Measurements from ENCODE around the gene CCL1. TPM values are rescaled to one million over a fixed set of nuclear protein-coding genes. Genes with fewer than 3 reads are reported as not detected.

CCL1 gene
- total and polyA plus RNA-seq, 10 of the 15 experiments (the other 5 are each of a cell fraction or from before 2014, with no cell fraction given), result 0.14 to 1.8 (median 0.40) TPM; not detected in 3

GRCh38 chr17:34383216-34383615 lies 20.2 kb upstream of the CCL1 start (continued):
- TF ChIP-seq, protein P1, sequence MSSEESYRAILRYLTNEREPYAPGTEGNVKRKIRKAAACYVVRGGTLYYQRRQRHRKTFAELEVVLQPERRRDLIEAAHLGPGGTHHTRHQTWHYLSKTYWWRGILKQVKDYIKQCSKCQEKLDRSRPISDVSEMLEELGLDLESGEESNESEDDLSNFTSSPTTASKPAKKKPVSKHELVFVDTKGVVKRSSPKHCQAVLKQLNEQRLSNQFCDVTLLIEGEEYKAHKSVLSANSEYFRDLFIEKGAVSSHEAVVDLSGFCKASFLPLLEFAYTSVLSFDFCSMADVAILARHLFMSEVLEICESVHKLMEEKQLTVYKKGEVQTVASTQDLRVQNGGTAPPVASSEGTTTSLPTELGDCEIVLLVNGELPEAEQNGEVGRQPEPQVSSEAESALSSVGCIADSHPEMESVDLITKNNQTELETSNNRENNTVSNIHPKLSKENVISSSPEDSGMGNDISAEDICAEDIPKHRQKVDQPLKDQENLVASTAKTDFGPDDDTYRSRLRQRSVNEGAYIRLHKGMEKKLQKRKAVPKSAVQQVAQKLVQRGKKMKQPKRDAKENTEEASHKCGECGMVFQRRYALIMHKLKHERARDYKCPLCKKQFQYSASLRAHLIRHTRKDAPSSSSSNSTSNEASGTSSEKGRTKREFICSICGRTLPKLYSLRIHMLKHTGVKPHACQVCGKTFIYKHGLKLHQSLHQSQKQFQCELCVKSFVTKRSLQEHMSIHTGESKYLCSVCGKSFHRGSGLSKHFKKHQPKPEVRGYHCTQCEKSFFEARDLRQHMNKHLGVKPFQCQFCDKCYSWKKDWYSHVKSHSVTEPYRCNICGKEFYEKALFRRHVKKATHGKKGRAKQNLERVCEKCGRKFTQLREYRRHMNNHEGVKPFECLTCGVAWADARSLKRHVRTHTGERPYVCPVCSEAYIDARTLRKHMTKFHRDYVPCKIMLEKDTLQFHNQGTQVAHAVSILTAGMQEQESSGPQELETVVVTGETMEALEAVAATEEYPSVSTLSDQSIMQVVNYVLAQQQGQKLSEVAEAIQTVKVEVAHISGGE (CRISPR knock-in tag; IDR thresholded peaks at IDR 0.05), result no peak
- no peak for TF ChIP-seq E4F1 (IDR thresholded peaks at IDR 0.05; ENCODE audit: borderline replicate concordance, partially characterized antibody)
- no peak for TF ChIP-seq ZNF384 (IDR thresholded peaks at IDR 0.05; ENCODE audit: borderline replicate concordance, low read depth, low read length)
- TF ChIP-seq PML (IDR thresholded peaks at IDR 0.05; ENCODE audit: low read length), result no peak
- no peak for TF ChIP-seq NBN (IDR thresholded peaks at IDR 0.05)

DNA sequence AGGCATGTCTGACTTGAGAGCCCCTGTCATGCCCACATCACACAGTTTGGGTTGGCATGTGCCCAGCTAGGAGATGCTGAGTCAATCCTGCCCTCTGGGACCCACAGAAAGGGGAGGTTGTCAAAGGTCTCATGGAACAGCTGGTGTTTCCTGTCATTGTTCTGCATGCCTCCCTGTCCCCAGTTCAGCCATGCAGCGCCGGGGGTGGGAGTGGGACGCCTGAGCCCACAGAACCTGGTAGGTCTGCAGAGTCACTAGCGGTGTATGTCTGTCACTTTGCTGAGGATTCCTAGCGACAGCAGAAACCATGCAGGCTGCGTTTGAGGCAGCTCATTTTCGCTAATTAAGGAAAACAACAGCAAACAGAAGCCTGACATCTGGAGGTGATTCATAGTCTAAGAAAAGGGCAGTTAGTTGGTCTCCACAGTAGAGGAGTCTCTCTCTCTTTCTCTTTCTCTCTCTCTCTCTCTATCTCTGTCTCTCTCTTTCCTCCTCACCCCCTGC lies 19.6 kb upstream of the CCL1 start:
- H2AFZ ChIP-seq (ENCODE audit: control insufficient read depth, low read depth, low read length), result no peak overlapping the region
- intact Hi-C loops (cut with micrococcal nuclease; ENCODE audit: unreplicated experiment) (no loop called here), in situ Hi-C loops (cut with MboI) (no loop called here)
- H4K20me1 ChIP-seq (ENCODE audit: control insufficient read depth, insufficient read depth), result no peaks in the 10 kb centered on the region; the same call in 1 of the 2 replicates
- H3K4me1 ChIP-seq (ENCODE audit: control insufficient read depth, insufficient read depth, low read length), result peaks cover 22% of the 10 kb centered on the region
- ChIA-PET CTCF (interaction anchor here (0.6 to 3.5 kb wide), 12 partner anchors 10 to 184 kb away, joined by 3 to 40 read pairs (median 4); partner anchors contain the start of gene CCL1), POLR2A (interaction anchor here (0.6 to 1.6 kb wide), 3 partner anchors 11 to 149 kb away, joined by 3 to 5 read pairs (median 3); no protein-coding TSS in a partner anchor), SMC1A (ENCODE audit: uncharacterized antibody, unreplicated experiment) (interaction anchor here (0.6 to 3.6 kb wide), 11 partner anchors 10 to 1207 kb away, joined by 3 to 20 read pairs (median 4); partner anchors contain the start of gene CCL13), RAD21 (ENCODE audit: unreplicated experiment) (interaction anchor here (0.9 to 1.3 kb wide), 6 partner anchors 9 to 707 kb away, joined by 3 to 7 read pairs (median 4); no protein-coding TSS in a partner anchor)
- FAIRE-seq (no peak), DNase-seq (ENCODE audit: low read depth, low spot score) (peak; percentile 49), ATAC-seq (peak; percentile 68)
- peak overlapping the region; percentile 50; the same call in 1 of the 2 replicates for H3K4me2 ChIP-seq (ENCODE audit: control insufficient read depth, insufficient read depth)
- H3K36me3 ChIP-seq (ENCODE audit: control insufficient read depth in 2 of 2, insufficient read depth in 2 of 2, low read length in 1 of 2), result no peaks in the 10 kb centered on the region
- H3K27me3 ChIP-seq (replicated peaks in 1 of 2; ENCODE audit: control insufficient read depth in 2 of 2, insufficient read depth in 2 of 2, low read length in 1 of 2), result no peaks in the 10 kb centered on the region
- no peaks in the 10 kb centered on the region; the same call in 1 of the 3 replicates for H3K9me3 ChIP-seq (replicated peaks; ENCODE audit: control insufficient read depth, insufficient read depth, low read length)
- no peaks in the 10 kb centered on the region for H3K79me2 ChIP-seq (ENCODE audit: control insufficient read depth, insufficient read depth, low read length)
- H3K9ac ChIP-seq (ENCODE audit: control insufficient read depth, insufficient read depth, low read length), result no peak overlapping the region
- 21% methylated on average over 7 of the region's 7 CpGs for WGBS (ENCODE audit: insufficient coverage, insufficient replicate concordance, low lambda C conversion rate, missing lambda C conversion rate)
- no peak overlapping the region for H3K27ac ChIP-seq (ENCODE audit: control insufficient read depth, insufficient read depth)
- no peak overlapping the region for H3K4me3 ChIP-seq
- BruUV-seq (replicated peaks), result no TSS peak
- TF ChIP-seq YBX1 (IDR thresholded peaks at IDR 0.05) (no peak), MTA3 (IDR thresholded peaks at IDR 0.05; ENCODE audit: borderline replicate concordance, low read length) (no peak), SUZ12 (IDR thresholded peaks at IDR 0.05; ENCODE audit: unreplicated experiment) (no peak), CREM (IDR thresholded peaks at IDR 0.05; ENCODE audit: low read depth) (no peak), SP1 (IDR thresholded peaks at IDR 0.05; ENCODE audit: low read depth, low read length) (no peak), CHD2 (IDR thresholded peaks at IDR 0.05; ENCODE audit: borderline replicate concordance, low read depth, low read length) (no peak), EZH2 (IDR thresholded peaks at IDR 0.05; ENCODE audit: borderline replicate concordance, control insufficient read depth, low read depth, low read length) (no peak), SUPT20H (IDR thresholded peaks at IDR 0.05; ENCODE audit: borderline replicate concordance, control insufficient read depth, low read depth, low read length) (no peak)
- TF ChIP-seq, protein P1 (CRISPR knock-in tag; IDR thresholded peaks at IDR 0.05), result no peak

All from GM12878 (cell line).